HepG2 (cell line): Measurements from ENCODE around the gene PIP. TPM values are rescaled to one million over a fixed set of nuclear protein-coding genes. Genes with fewer than 3 reads are reported as not detected.

Experiments
- AHR ChIP-seq: IDR thresholded peaks from 2 replicates; pipeline ENCODE4 v1.6.1; 2018; ENCODE audit warnings: missing genetic modification reagents, missing compliant biosample characterization
- GLI4 ChIP-seq: sonication (generic); formaldehyde crosslinking; IDR thresholded peaks from 2 replicates; pipeline ENCODE4 v1.5.1; 2020; ENCODE audit warnings: missing genetic modification reagents, mild to moderate bottlenecking, moderate library complexity, borderline replicate concordance
- HIC2 ChIP-seq: sonication (generic); formaldehyde crosslinking; IDR thresholded peaks from 2 replicates; pipeline ENCODE4 v1.9.0; 2022; ENCODE audit warnings: low read depth, missing genetic modification reagents
- HMGA1 ChIP-seq: sonication (generic); formaldehyde crosslinking; conservative IDR thresholded peaks from 2 replicates; pipeline ENCODE4 v1.4.0; 2020; ENCODE audit warnings: missing genetic modification reagents
- MAF1 ChIP-seq: sonication (generic); formaldehyde crosslinking; IDR thresholded peaks from 2 replicates; pipeline ENCODE4 v1.5.0; 2020; ENCODE audit warnings: missing genetic modification reagents, borderline replicate concordance
- MXI1 ChIP-seq: IDR thresholded peaks from 3 replicates; pipeline ENCODE4 v1.6.1; 2012; ENCODE audit warnings: low read depth, low read length, inconsistent platforms, borderline replicate concordance
- SETDB1 ChIP-seq: sonication (generic); formaldehyde crosslinking; IDR thresholded peaks from 2 replicates; pipeline ENCODE4 v1.5.1; 2020; ENCODE audit warnings: missing genetic modification reagents, mild to moderate bottlenecking, borderline replicate concordance
- ZFP41 ChIP-seq: sonication (generic); formaldehyde crosslinking; IDR thresholded peaks from 2 replicates; pipeline ENCODE4 v1.4.0; 2020; ENCODE audit warnings: mild to moderate bottlenecking, missing genetic modification reagents, borderline replicate concordance
- ZNF329 ChIP-seq: sonication (generic); formaldehyde crosslinking; IDR thresholded peaks from 2 replicates; pipeline ENCODE4 v1.9.0; 2021; ENCODE audit warnings: low read depth, mild to moderate bottlenecking, missing genetic modification reagents
- ZNF367 ChIP-seq: sonication (generic); formaldehyde crosslinking; IDR thresholded peaks from 2 replicates; pipeline ENCODE4 v1.4.0; 2020; ENCODE audit warnings: missing genetic modification reagents, borderline replicate concordance
- polyA plus RNA-seq, 8 experiments: library from polyadenylated mRNA; depleted of rRNA in 3 of 8; stranded (reverse) in 7 of 8; unstranded in 1 of 8; fragments of >200 nt; fragmentation: Illumina TruSeq in 4 of 8; extraction: Trizol in 4 of 8; gene quantifications; 2 replicates each; pipeline versions ENCODE4 v1.2.1 to v1.2.3, GENCODE V29; 2011 to 2016; ENCODE audit warnings: low read depth in 4 of 8, missing spikeins in 1 of 8, mixed read lengths in 1 of 8; ENCODE audit not compliant: insufficient read depth in 1 of 8
- total RNA-seq, 5 experiments: library from RNA; depleted of rRNA; stranded (reverse); fragments of >200 nt; fragmentation: Illumina TruSeq; extraction: Trizol; gene quantifications; 2 replicates each; pipeline ENCODE4 v1.2.3, GENCODE V29; 2016; ENCODE audit warnings: low read depth in 1 of 5
- TF ChIP-seq, protein P1 (sequence below): sonication (generic); formaldehyde crosslinking; IDR thresholded peaks from 2 replicates; pipeline ENCODE4 v1.4.0; 2020; ENCODE audit warnings: missing genetic modification reagents, borderline replicate concordance

The PIP gene
- total and polyA plus RNA-seq, 2 of the 13 experiments (the other 11 are each of a cell fraction or from before 2014, with no cell fraction given), result not detected

DNA sequence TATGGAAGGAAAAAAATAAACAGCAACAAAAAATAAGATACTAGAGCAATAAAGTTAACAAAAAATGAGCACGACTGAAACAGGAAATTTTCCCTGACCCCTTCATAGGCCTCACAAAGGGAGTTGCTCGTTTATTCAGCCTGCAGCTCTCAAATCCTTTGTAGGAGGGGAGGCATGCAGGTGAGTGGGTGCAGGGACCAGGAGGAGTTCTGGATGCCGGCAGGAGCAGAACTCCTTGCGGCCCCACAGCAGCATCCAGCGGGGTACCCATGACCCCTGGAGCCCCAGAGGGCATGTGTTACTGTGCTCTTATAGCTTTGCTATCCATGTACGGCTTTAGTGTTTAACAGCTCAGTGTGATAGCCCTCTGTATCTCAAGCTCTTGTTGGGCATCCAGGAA, 57.1 kb downstream of the PIP start (continued):
- TF ChIP-seq ZNF367 (CRISPR knock-in tag) (no peak), SETDB1 (CRISPR knock-in tag) (no peak), ZFP41 (no peak), HMGA1 (CRISPR knock-in tag) (no peak), GLI4 (CRISPR knock-in tag) (no peak), MAF1 (CRISPR knock-in tag) (no peak), HIC2 (no peak), ZNF329 (CRISPR knock-in tag) (no peak), AHR (CRISPR knock-in tag) (no peak), MXI1 (no peak)
- TF ChIP-seq, protein P1, sequence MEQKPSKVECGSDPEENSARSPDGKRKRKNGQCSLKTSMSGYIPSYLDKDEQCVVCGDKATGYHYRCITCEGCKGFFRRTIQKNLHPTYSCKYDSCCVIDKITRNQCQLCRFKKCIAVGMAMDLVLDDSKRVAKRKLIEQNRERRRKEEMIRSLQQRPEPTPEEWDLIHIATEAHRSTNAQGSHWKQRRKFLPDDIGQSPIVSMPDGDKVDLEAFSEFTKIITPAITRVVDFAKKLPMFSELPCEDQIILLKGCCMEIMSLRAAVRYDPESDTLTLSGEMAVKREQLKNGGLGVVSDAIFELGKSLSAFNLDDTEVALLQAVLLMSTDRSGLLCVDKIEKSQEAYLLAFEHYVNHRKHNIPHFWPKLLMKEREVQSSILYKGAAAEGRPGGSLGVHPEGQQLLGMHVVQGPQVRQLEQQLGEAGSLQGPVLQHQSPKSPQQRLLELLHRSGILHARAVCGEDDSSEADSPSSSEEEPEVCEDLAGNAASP (CRISPR knock-in tag), result no peak
- TF ChIP-seq, all 625 proteins: peak for 0

Other genes starting within 250 kb of the PIP start
- gene TRPV6, start 246.3 kb upstream of the PIP start, total RNA-seq (2016; rRNA removed; fragmentation: Illumina TruSeq; extraction: Trizol), result not detected in 2 replicates
- gene TRPV6, start 246.3 kb upstream of the PIP start, polyA plus RNA-seq (2011; rRNA removed), result not detected in 2 replicates
- gene TRPV5, start 198.3 kb upstream of the PIP start, total RNA-seq (2016; rRNA removed; fragmentation: Illumina TruSeq; extraction: Trizol), result not detected in 2 replicates
- gene TRPV5, start 198.3 kb upstream of the PIP start, polyA plus RNA-seq (2011; rRNA removed), result not detected in 2 replicates
- gene LLCFC1, start 192.6 kb upstream of the PIP start, total RNA-seq (2016; rRNA removed; fragmentation: Illumina TruSeq; extraction: Trizol), result not detected in 2 replicates
- gene LLCFC1, start 192.6 kb upstream of the PIP start, polyA plus RNA-seq (2011; rRNA removed), result not detected in 2 replicates
- not detected in 2 replicates for gene KEL, start 169.7 kb upstream of the PIP start, total RNA-seq (2016; rRNA removed; fragmentation: Illumina TruSeq; extraction: Trizol)
- 0.03 and 0.09 TPM in 2 replicates for gene KEL, start 169.7 kb upstream of the PIP start, polyA plus RNA-seq (2011; rRNA removed)
- not detected in 2 replicates for gene OR9A2, start 104.9 kb upstream of the PIP start, total RNA-seq (2016; rRNA removed; fragmentation: Illumina TruSeq; extraction: Trizol)
- not detected in 2 replicates for gene OR9A2, start 104.9 kb upstream of the PIP start, polyA plus RNA-seq (2011; rRNA removed)
- gene OR6V1, start 79.7 kb upstream of the PIP start, total RNA-seq (2016; rRNA removed; fragmentation: Illumina TruSeq; extraction: Trizol), result not detected in 2 replicates
- not detected in 2 replicates for gene OR6V1, start 79.7 kb upstream of the PIP start, polyA plus RNA-seq (2011; rRNA removed)
- gene TAS2R39, start 51.3 kb downstream of the PIP start, total RNA-seq (2016; rRNA removed; fragmentation: Illumina TruSeq; extraction: Trizol), result not detected in 2 replicates
- not detected in 2 replicates for gene TAS2R39, start 51.3 kb downstream of the PIP start, polyA plus RNA-seq (2011; rRNA removed)
- not detected in 2 replicates for gene TAS2R40, start 90.0 kb downstream of the PIP start, total RNA-seq (2016; rRNA removed; fragmentation: Illumina TruSeq; extraction: Trizol)
- not detected in 2 replicates for gene TAS2R40, start 90.0 kb downstream of the PIP start, polyA plus RNA-seq (2011; rRNA removed)
- 31.5 and 64.6 TPM in 2 replicates for gene GSTK1, start 131.4 kb downstream of the PIP start, total RNA-seq (2016; rRNA removed; fragmentation: Illumina TruSeq; extraction: Trizol)
- 92.1 and 96.2 TPM in 2 replicates for gene GSTK1, start 131.4 kb downstream of the PIP start, polyA plus RNA-seq (2011; rRNA removed)
- gene TMEM139, start 152.9 kb downstream of the PIP start, total RNA-seq (2016; rRNA removed; fragmentation: Illumina TruSeq; extraction: Trizol), result 7.8 and 7.9 TPM in 2 replicates
- 13.8 and 14.0 TPM in 2 replicates for gene TMEM139, start 152.9 kb downstream of the PIP start, polyA plus RNA-seq (2011; rRNA removed)
- gene CASP2, start 156.3 kb downstream of the PIP start, total RNA-seq (2016; rRNA removed; fragmentation: Illumina TruSeq; extraction: Trizol), result 13.7 and 21.2 TPM in 2 replicates
- gene CASP2, start 156.3 kb downstream of the PIP start, polyA plus RNA-seq (2011; rRNA removed), result 9.0 and 10.2 TPM in 2 replicates
- not detected in 2 replicates for gene CLCN1, start 184.0 kb downstream of the PIP start, total RNA-seq (2016; rRNA removed; fragmentation: Illumina TruSeq; extraction: Trizol)
- gene CLCN1, start 184.0 kb downstream of the PIP start, polyA plus RNA-seq (2011; rRNA removed), result 0.01 TPM in 1 of 2 replicates, not detected in the other
- 0.07 TPM in 1 of 2 replicates, not detected in the other for gene FAM131B, start 230.6 kb downstream of the PIP start, total RNA-seq (2016; rRNA removed; fragmentation: Illumina TruSeq; extraction: Trizol)
- not detected in 2 replicates for gene FAM131B, start 230.6 kb downstream of the PIP start, polyA plus RNA-seq (2011; rRNA removed)
- gene ZYX, start 249.3 kb downstream of the PIP start, total RNA-seq (2016; rRNA removed; fragmentation: Illumina TruSeq; extraction: Trizol), result 13.1 and 13.7 TPM in 2 replicates
- gene ZYX, start 249.3 kb downstream of the PIP start, polyA plus RNA-seq (2011; rRNA removed), result 9.9 and 10.5 TPM in 2 replicates